Measurements from ENCODE around the gene ARHGAP6.
"Not testable (repeated sequence)": the region's sequence is repeated elsewhere in the genome, so short reads cannot be mapped to it uniquely, and the experiment has no call there.

ARHGAP6 gene

GRCh38 chrX:11130136-11130535 lies 535.6 kb downstream of the ARHGAP6 start:
- no peak for DNase-seq

DNA sequence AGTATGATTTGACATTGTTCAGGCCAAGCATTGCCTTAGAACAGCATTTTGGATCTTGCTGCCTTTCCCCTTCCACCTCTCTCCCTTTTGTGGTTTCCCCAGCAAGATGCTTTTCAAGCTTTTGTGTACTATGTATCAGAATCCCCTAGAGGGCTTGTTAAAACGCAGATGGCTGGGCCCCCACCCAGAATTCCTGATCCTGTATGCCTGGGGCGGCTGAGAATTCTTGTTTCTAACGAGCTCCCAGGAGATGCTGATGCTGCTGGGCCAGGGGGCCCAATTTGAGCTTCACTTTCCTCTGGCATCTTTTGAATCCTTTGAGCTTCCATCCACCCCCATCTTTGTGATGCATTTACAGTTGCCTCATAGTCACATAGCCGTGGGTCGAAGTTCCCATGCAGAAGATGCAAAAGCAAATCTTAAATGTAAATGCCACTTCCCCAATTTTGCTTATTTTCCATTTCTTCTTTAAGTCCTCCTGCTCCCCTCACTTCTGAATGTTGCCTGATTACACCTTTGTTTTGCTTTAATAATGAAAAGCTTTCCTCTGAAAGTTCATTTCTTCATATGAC lies 536.1 kb downstream of the ARHGAP6 start:
- no peak for DNase-seq

DNA sequence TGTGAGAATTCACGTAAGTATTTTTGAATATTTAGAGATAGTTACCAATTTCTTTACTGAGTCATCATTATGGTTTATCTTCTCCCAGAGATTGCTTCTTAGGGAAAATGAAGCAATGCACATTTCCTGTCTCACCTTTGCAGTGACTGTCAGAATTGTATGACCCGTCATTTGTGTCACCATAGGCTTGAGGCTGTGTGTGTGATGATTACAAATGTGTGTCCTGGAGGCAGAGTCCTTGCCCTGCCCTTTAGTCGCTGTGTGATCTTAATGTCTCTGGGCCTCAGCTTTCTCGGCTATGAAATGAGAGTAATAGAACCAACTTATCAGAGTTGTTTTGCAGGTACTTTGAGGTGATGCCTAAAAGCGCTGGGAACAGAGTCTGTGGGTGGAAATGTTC lies 540.7 kb downstream of the ARHGAP6 start:
- DNase-seq: no peak

DNA sequence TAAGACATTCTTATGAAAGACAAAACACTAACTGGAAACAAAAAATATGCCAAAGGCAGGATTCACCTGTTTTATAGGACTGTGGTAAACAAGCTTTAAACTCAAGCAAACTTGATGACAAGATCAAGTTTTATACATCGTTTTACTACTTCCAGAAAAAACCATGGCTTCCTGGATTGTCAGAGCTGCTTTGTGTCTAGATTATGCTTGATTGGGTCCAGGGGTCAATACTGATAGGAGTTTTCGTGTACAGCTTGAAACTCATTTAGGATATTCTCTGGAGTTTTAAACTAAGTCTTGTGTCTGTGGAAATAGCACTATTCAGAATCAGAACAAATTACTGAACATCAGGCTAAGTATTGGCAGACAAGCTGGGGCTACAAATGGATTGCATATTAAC lies 541.6 kb downstream of the ARHGAP6 start:
- no peak for DNase-seq

GRCh38 chrX:11123087-11123486 lies 542.6 kb downstream of the ARHGAP6 start:
- DNase-seq: not testable (repeated sequence)

DNA sequence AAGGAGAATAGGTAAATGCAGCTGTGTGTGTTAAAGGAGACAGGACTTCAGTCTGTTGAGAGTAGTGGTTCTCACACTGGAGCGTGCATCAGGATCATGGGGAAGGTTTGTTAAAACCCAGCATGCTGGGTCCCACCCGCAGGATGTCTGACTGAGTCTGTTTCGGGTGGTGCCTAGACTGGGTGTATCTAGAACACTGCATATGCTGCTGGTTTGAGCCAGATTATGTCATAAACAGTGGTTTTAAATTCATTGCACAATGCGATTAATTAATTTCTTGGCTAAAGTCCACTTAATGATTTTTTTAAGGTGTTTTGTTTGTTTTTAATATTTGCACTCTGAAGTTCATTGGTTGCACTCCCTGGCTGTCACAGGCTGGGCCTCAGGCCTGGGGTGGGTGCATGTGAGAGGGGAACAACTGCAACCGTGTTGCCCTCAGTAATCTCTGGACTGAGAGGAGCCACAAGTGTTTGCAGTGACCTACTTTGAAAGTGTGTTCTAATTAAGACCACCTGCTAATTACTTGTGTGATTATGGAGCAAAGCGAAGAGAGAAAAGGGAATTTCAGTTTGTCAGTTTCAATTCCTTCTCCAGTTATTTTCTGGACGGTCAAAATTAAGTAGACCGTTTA lies 546.3 kb downstream of the ARHGAP6 start:
- DNase-seq: no peak

- DNase-seq: no peak
Observed at GRCh38 chrX:11117745-11118144, 548.0 kb downstream of the ARHGAP6 start.

- no peak for DNase-seq
Observed at GRCh38 chrX:11113731-11114130, 552.0 kb downstream of the ARHGAP6 start.

- DNase-seq: no peak
Observed at GRCh38 chrX:11111947-11112346, 553.8 kb downstream of the ARHGAP6 start.

DNA sequence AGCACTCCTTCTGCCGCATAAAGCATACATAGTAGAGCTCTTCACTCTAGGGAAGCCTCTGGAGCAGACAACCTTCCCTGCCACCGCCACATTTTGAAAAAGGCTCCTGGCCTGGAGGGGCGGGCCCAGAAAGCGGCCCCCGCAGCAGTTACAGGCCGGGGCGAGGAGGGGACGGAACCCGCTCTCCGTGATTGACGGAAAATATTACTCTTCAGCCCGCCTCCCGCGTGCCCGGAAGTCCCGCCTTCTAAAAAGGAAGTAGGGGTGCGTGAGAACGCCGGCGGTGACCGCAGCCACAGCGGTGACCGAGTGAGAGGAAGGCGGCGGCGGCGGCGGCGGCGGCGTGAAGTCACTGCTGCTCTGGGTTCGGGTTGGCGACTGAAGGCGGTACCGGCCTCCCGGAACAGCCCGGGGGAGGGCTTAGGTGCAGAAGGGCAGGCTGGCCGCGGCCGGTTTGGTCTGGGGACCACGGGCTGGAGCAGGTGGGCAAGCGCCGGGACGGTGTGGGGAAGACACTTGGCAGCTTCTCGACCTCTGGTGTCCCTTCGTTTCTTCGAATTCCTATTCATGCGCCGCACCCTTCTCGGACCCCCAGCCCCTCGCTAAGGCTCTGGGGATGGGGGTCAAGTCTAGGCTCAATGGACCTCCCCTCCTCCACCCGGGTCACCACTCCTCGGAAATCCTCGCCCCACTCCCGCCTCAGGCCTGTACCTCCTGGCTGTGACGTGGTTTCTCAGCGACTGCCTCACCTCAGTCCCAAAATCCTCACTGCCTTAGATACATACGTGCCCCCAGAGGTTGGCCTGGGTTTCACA lies 554.5 kb downstream of the ARHGAP6 start, which contains the start of gene HCCS:
Gene HCCS (plus strand): TSS at position 296 of the 815 bp plus-strand sequence. CDS start 729 bp downstream, outside the sequence.
- DNase-seq: peak; percentile 80

GRCh38 chrX:11109968-11110367 lies 555.8 kb downstream of the ARHGAP6 start:
- no peak for DNase-seq

GRCh38 chrX:11108253-11108941 lies 557.3 kb downstream of the ARHGAP6 start:
- no peak for DNase-seq

DNA sequence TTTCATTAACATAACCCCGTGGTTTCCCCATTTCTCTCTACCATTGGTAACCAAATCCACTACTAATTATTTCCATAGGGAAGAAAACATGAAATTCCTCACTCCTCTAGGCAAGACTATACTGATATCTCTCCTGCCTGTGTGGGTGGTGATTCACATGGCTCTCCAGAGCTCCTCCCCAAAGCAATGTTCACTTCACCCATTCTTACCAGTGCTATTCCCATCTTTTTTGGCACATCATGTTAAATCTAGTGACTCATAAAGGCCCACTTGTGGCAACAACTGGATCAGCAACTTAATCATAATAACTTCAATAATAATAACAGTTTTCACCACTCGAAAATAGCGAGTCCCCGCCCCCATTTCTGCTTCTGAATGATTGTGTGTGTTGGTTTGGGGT lies 560.6 kb downstream of the ARHGAP6 start:
- DNase-seq: no peak

- no peak for DNase-seq
Observed at GRCh38 chrX:11103751-11104150, 562.0 kb downstream of the ARHGAP6 start.

DNA sequence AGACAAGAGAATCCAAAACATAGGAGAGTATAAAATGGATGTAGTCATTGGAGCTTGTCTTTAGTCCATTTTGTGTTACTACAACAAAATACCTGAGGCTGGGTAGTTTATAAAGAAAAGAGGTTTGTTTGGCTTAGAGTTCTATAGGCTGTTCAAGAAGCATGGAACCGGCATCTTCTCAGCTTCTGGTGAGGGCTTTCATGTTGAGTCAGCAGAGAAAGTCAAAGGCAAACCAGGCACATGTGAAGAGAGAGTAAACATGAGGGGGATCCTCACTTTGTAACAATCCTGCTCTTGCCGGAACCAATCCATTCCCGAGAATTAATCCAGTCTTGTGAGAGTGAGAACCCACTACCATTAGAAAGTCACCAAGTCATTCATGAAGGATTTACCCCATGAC lies 562.7 kb downstream of the ARHGAP6 start:
- DNase-seq: no peak

DNA sequence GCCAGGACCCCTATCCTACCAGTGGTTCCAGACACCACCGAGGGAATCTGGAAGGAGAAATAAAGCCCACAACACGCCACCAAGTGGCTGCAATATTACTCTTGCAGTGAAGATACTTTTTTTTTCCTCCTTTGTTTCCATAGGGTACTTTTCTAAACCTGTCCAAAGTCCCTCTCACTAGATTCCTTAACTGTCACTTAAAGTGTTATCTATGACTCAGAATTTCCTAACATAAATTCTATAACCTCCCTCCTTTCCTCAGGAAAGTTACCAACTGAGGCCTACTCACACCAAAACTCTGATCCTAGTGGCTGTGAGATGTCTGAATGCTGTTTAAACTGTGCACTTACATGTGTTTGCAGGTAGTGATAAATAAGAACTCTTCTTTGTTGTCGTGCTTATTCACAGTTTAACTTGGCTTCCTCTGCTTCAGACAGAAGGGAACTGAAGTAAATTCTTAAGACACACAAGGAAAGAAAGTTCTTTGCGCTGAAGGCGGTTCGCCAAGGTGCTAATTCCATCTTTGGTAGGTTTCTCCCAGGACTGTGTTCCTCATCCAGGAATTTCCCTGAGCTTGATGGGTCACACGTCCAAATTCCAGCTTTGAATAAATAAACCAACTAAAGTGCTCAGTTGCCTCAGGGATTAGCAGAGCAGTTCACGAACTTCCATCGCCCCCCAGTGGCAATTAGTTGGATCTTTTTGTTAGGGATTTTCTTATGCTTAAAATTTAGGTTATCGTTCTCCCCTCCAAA lies 565.3 kb downstream of the ARHGAP6 start:
- DNase-seq: no peak

DNA sequence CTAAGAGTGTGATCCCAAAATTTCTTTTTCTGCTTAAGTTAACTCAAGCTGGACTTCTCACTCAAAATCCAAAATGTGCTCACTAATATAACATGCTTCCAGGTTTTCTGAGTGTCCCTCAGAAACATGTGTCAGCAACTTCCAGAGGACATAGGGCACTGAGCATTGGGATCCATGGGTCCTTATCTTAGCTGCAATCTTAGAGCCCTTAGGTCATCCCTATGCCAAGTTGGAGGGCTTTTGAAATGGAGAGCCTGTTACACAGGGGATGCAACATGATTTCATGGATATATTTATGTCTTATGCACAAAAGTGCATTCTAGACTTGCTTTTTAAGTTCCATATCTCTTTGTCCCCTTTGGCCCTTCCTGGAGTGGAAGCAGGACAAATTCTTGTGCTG lies 566.3 kb downstream of the ARHGAP6 start:
- no peak for DNase-seq

- no peak for DNase-seq
Observed at GRCh38 chrX:11097933-11098332, 567.8 kb downstream of the ARHGAP6 start.

GRCh38 chrX:11089802-11090201 lies 575.9 kb downstream of the ARHGAP6 start:
- DNase-seq: no peak
